ENCODE measurements around the gene ABLIM2. TPM values are rescaled to one million over a fixed set of nuclear protein-coding genes. Genes with fewer than 3 reads are reported as not detected.

The ABLIM2 gene
- total and polyA plus RNA-seq, 2 experiments from 2014 or later = 1.5 to 4.3 TPM

GRCh38 chr4:8078610-8079015, 80.0 kb downstream of the ABLIM2 start (continued):
- no peak for TF ChIP-seq ZNF462 (CRISPR knock-in tag; IDR thresholded peaks at IDR 0.05)
- TF ChIP-seq EZH2 (IDR thresholded peaks at IDR 0.05; ENCODE audit: low read depth, unreplicated experiment) = no peak
- TF ChIP-seq POLR2AphosphoS5 (IDR thresholded peaks at IDR 0.05; ENCODE audit: low read depth) = no peak
- TF ChIP-seq ETS1 (IDR thresholded peaks at IDR 0.05) = no peak
- TF ChIP-seq STAT1 (IDR thresholded peaks at IDR 0.05; ENCODE audit: unreplicated experiment) = no peak
- no peak for TF ChIP-seq JUNB (IDR thresholded peaks at IDR 0.05; ENCODE audit: unreplicated experiment)

- Histone ChIP-seq H3K9me2 (ENCODE audit: insufficient read depth) (no peaks in the 10 kb centered on the region), H2AFZ (no peak overlapping the region), H3K4me2 (no peak overlapping the region), H3K27ac (ENCODE audit: low read depth) (no peak overlapping the region), H3K27me3 (ENCODE audit: insufficient read depth) (no peaks in the 10 kb centered on the region), H3F3A (replicated peaks; ENCODE audit: low read depth) (no peaks in the 10 kb centered on the region), H3K4me3 (no peak overlapping the region), H3K4me1 (ENCODE audit: insufficient read depth) (no peaks in the 10 kb centered on the region), H4K20me1 (replicated peaks; ENCODE audit: insufficient read depth) (no peaks in the 10 kb centered on the region), H3K36me3 (ENCODE audit: insufficient read depth) (no peaks in the 10 kb centered on the region), H3K79me2 (replicated peaks; ENCODE audit: insufficient read depth) (no peaks in the 10 kb centered on the region)
- peaks cover 27% of the 10 kb centered on the region for H3K4me1 Mint-ChIP-seq
- DNase-seq (ENCODE audit: low spot score) (no peak), ATAC-seq (no peak)
- H3K27ac Mint-ChIP-seq = no peak overlapping the region
- no peaks in the 10 kb centered on the region for H3K36me3 Mint-ChIP-seq (ENCODE audit: low read depth)
- H3K4me3 Mint-ChIP-seq = no peak overlapping the region
- no peaks in the 10 kb centered on the region; the same call in 2 of the 3 replicates for H3K9me3 Mint-ChIP-seq
- H3K27me3 Mint-ChIP-seq (ENCODE audit: insufficient read depth, low read depth, poor library complexity) = peaks cover 8% of the 10 kb centered on the region
- TF ChIP-seq EZH2phosphoT487 (IDR thresholded peaks at IDR 0.05; ENCODE audit: unreplicated experiment) (no peak), REST (IDR thresholded peaks at IDR 0.05; ENCODE audit: unreplicated experiment) (no peak)
Observed at GRCh38 chr4:8078109-8078494, 80.5 kb downstream of the ABLIM2 start.
